ENCODE results near the gene ZNF337.

- no peak for TF ChIP-seq CTCF (IDR thresholded peaks at IDR 0.05; ENCODE audit: low read depth, low read length)
- no peak for TF ChIP-seq POLR2A (IDR thresholded peaks at IDR 0.05; ENCODE audit: extremely low read depth, insufficient read length)
- no peak for TF ChIP-seq MAX (IDR thresholded peaks at IDR 0.05; ENCODE audit: low read depth, low read length)
- no peak for TF ChIP-seq MYC (IDR thresholded peaks at IDR 0.05; ENCODE audit: low read depth, low read length)
Observed at GRCh38 chr20:25723975-25724374, 27.3 kb upstream of the ZNF337 start.

All from NB4 (cell line).